HepG2 (cell line): ENCODE results near the gene VWA1. TPM values are rescaled to one million over a fixed set of nuclear protein-coding genes. Genes with fewer than 3 reads are reported as not detected.

Source experiments
- HIC2 ChIP-seq: sonication (generic); formaldehyde crosslinking; IDR thresholded peaks from 2 replicates; pipeline ENCODE4 v1.9.0; 2022; ENCODE audit warnings: low read depth, missing genetic modification reagents
- KAT8 ChIP-seq: IDR thresholded peaks from 2 replicates; pipeline ENCODE4 v1.6.1; 2016; ENCODE audit warnings: missing genetic modification reagents, missing compliant biosample characterization
- NFIB ChIP-seq: sonication (generic); formaldehyde crosslinking; IDR thresholded peaks from 2 replicates; pipeline ENCODE4 v1.9.0; 2021; ENCODE audit warnings: missing genetic modification reagents, mild to moderate bottlenecking, borderline replicate concordance
- POLR2G ChIP-seq: fragments of 200-400 bp; formaldehyde crosslinking; IDR thresholded peaks from 2 replicates; pipeline ENCODE4 v1.6.1; 2018; ENCODE audit warnings: mild to moderate bottlenecking, low read depth, low read length, moderate library complexity
- SP1 ChIP-seq, 2 experiments: fragments of 450-650 bp in 1 of 2; sonication (generic) in 1 of 2; formaldehyde crosslinking in 1 of 2; IDR thresholded peaks; 2 replicates each; pipeline versions ENCODE4 v1.4.0 to v1.6.1; 2016 to 2020; ENCODE audit warnings: missing genetic modification reagents in 1 of 2
- SSRP1 ChIP-seq: IDR thresholded peaks from 2 replicates; pipeline ENCODE4 v1.6.1; 2016; ENCODE audit warnings: control low read depth
- YEATS4 ChIP-seq: sonication (generic); formaldehyde crosslinking; IDR thresholded peaks from 2 replicates; pipeline ENCODE4 v1.4.0; 2020; ENCODE audit warnings: missing genetic modification reagents, borderline replicate concordance
- ZBTB7B ChIP-seq: sonication (generic); formaldehyde crosslinking; IDR thresholded peaks from 2 replicates; pipeline ENCODE4 v1.4.0; 2020; ENCODE audit warnings: missing genetic modification reagents
- ZHX1 ChIP-seq: sonication (generic); formaldehyde crosslinking; IDR thresholded peaks from 2 replicates; pipeline ENCODE4 v1.8.1; 2022; ENCODE audit warnings: low read depth, mild to moderate bottlenecking, missing genetic modification reagents
- ZNF263 ChIP-seq: sonication (generic); formaldehyde crosslinking; IDR thresholded peaks from 2 replicates; pipeline ENCODE4 v1.4.0; 2020; ENCODE audit warnings: missing genetic modification reagents
- ZNF292 ChIP-seq: sonication (generic); formaldehyde crosslinking; IDR thresholded peaks from 2 replicates; pipeline ENCODE4 v1.8.1; 2022; ENCODE audit warnings: mild to moderate bottlenecking, low read depth, missing genetic modification reagents, borderline replicate concordance
- ZNF605 ChIP-seq: sonication (generic); formaldehyde crosslinking; IDR thresholded peaks from 2 replicates; pipeline ENCODE4 v1.8.0; 2022; ENCODE audit warnings: mild to moderate bottlenecking, missing genetic modification reagents
- polyA plus RNA-seq, 8 experiments: library from polyadenylated mRNA; depleted of rRNA in 3 of 8; stranded (reverse) in 7 of 8; unstranded in 1 of 8; fragments of >200 nt; fragmentation: Illumina TruSeq in 4 of 8; extraction: Trizol in 4 of 8; gene quantifications; 2 replicates each; pipeline versions ENCODE4 v1.2.1 to v1.2.3, GENCODE V29; 2011 to 2016; ENCODE audit warnings: low read depth in 4 of 8, missing spikeins in 1 of 8, mixed read lengths in 1 of 8; ENCODE audit not compliant: insufficient read depth in 1 of 8
- total RNA-seq, 5 experiments: library from RNA; depleted of rRNA; stranded (reverse); fragments of >200 nt; fragmentation: Illumina TruSeq; extraction: Trizol; gene quantifications; 2 replicates each; pipeline ENCODE4 v1.2.3, GENCODE V29; 2016; ENCODE audit warnings: low read depth in 1 of 5
- TF ChIP-seq, protein P1 (sequence below): conservative IDR thresholded peaks from 2 replicates; pipeline ENCODE4 v1.6.1; 2018; ENCODE audit warnings: missing genetic modification reagents
- TF ChIP-seq, protein P2 (sequence below): IDR thresholded peaks from 2 replicates; pipeline ENCODE4 v1.6.1; 2016; ENCODE audit warnings: mild to moderate bottlenecking, missing biosample characterization, missing genetic modification reagents

The VWA1 gene
- total and polyA plus RNA-seq, 2 of the 13 experiments (the other 11 are each of a cell fraction or from before 2014, with no cell fraction given), result 40.9 to 57.5 TPM

GRCh38 chr1:1431845-1432273 lies 3.6 kb upstream of the VWA1 start (continued):
- TF ChIP-seq ZNF605 (CRISPR knock-in tag) (peak; percentile 83), HIC2 (CRISPR knock-in tag) (peak; percentile 87), SP1 (IDR thresholded peaks at IDR 0.05) (no peak), SP1 (CRISPR knock-in tag; IDR thresholded peaks at IDR 0.05) (peak; percentile 37; the same call in 1 of the 2 replicates), ZNF263 (peak; percentile 88), ZHX1 (CRISPR knock-in tag) (0 out of 2 replicates have a peak, but pooled peaks have one; percentile 48), KAT8 (peak; percentile 45; the same call in 1 of the 2 replicates), ZNF292 (CRISPR knock-in tag) (peak; percentile 45; the same call in 1 of the 2 replicates), POLR2G (peak; percentile 96), YEATS4 (CRISPR knock-in tag) (peak; percentile 54), NFIB (CRISPR knock-in tag) (no peak), ZBTB7B (CRISPR knock-in tag) (peak; percentile 95), SSRP1 (CRISPR knock-in tag) (peak; percentile 50; the same call in 1 of the 2 replicates)
- TF ChIP-seq, protein P1, sequence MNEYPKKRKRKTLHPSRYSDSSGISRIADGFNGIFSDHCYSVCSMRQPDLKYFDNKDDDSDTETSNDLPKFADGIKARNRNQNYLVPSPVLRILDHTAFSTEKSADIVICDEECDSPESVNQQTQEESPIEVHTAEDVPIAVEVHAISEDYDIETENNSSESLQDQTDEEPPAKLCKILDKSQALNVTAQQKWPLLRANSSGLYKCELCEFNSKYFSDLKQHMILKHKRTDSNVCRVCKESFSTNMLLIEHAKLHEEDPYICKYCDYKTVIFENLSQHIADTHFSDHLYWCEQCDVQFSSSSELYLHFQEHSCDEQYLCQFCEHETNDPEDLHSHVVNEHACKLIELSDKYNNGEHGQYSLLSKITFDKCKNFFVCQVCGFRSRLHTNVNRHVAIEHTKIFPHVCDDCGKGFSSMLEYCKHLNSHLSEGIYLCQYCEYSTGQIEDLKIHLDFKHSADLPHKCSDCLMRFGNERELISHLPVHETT, result 0 out of 2 replicates have a peak, but pooled peaks have one; percentile 68
- TF ChIP-seq, protein P2, sequence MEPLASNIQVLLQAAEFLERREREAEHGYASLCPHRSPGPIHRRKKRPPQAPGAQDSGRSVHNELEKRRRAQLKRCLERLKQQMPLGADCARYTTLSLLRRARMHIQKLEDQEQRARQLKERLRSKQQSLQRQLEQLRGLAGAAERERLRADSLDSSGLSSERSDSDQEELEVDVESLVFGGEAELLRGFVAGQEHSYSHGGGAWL, result peak; percentile 84
